ENCODE results near the gene HCFC1R1. TPM values are rescaled to one million over a fixed set of nuclear protein-coding genes. Genes with fewer than 3 reads are reported as not detected.

Gene HCFC1R1
- total and polyA plus RNA-seq, 2 of the 8 experiments (the other 6 are each of a cell fraction or from before 2014, with no cell fraction given): 72.7 to 138 TPM

- TF ChIP-seq HDAC2 (IDR thresholded peaks at IDR 0.05; ENCODE audit: borderline replicate concordance in 1 of 2, low read depth in 2 of 2, low read length in 2 of 2) (no peak), MAFK (IDR thresholded peaks at IDR 0.05; ENCODE audit: low read depth, low read length) (no peak), HDAC6 (IDR thresholded peaks at IDR 0.05; ENCODE audit: low read depth, low read length) (no peak), RBBP5 (IDR thresholded peaks at IDR 0.05; ENCODE audit: borderline replicate concordance, low read depth, low read length) (no peak), TCF12 (IDR thresholded peaks at IDR 0.05; ENCODE audit: low read depth, low read length) (no peak), BRCA1 (IDR thresholded peaks at IDR 0.05; ENCODE audit: low read depth, low read length) (no peak), TBP (IDR thresholded peaks at IDR 0.05; ENCODE audit: low read depth, low read length) (peak; percentile 32; the same call in 1 of the 2 replicates), RAD21 (IDR thresholded peaks at IDR 0.05 in 1 of 2, conservative IDR thresholded peaks at IDR 0.05 in 1 of 2; ENCODE audit: low read depth in 2 of 2, low read length in 2 of 2) (no peak), PHF8 (conservative IDR thresholded peaks at IDR 0.05; ENCODE audit: low read depth, low read length) (no peak), NRF1 (IDR thresholded peaks at IDR 0.05; ENCODE audit: low read depth, low read length) (no peak), CREB1 (IDR thresholded peaks at IDR 0.05) (no peak), NANOG (IDR thresholded peaks at IDR 0.05; ENCODE audit: insufficient read depth, low read depth, low read length, poor library complexity, severe bottlenecking) (no peak), SAP30 (IDR thresholded peaks at IDR 0.05; ENCODE audit: insufficient read depth, insufficient replicate concordance, low read length) (no peak), CHD1 (IDR thresholded peaks at IDR 0.05; ENCODE audit: low read depth, low read length) (no peak), MAX (IDR thresholded peaks at IDR 0.05) (no peak), SIN3A (conservative IDR thresholded peaks at IDR 0.05 in 1 of 2, IDR thresholded peaks at IDR 0.05 in 1 of 2; ENCODE audit: low read depth in 1 of 2, low read length in 2 of 2) (0 out of 4 replicates have a peak, but pooled peaks of 1 of the 2 experiments have one; percentile 14), JUND (IDR thresholded peaks at IDR 0.05; ENCODE audit: low read length) (peak; percentile 98), RFX5 (IDR thresholded peaks at IDR 0.05; ENCODE audit: borderline replicate concordance, low read depth, low read length) (no peak), CBX8 (IDR thresholded peaks at IDR 0.05; ENCODE audit: borderline replicate concordance, low read depth, low read length) (no peak), SRF (IDR thresholded peaks at IDR 0.05; ENCODE audit: low read depth, low read length) (no peak), GTF2F1 (IDR thresholded peaks at IDR 0.05; ENCODE audit: borderline replicate concordance, low read depth, low read length) (no peak), EZH2 (IDR thresholded peaks at IDR 0.05; ENCODE audit: low read depth, low read length, severe bottlenecking) (no peak), POU5F1 (IDR thresholded peaks at IDR 0.05; ENCODE audit: low read depth, low read length) (no peak)
Observed at GRCh38 chr16:3022208-3022683, 1.5 kb downstream of the HCFC1R1 start (continued).

Data from H1 (cell line).